Middle frontal gyrus (tissue), 1 donor: ENCODE measurements around the gene FOXO1.
"Not testable (repeated sequence)": the region's sequence is repeated elsewhere in the genome, so short reads cannot be mapped to it uniquely, and the experiment has no call there.

Experiments used
- DNase-seq: peaks from one replicate; pipeline ENCODE4 v3.0.0-alpha.2; 2015; ENCODE audit warnings: low spot score; ENCODE audit errors: extremely low spot score

The FOXO1 gene

DNA sequence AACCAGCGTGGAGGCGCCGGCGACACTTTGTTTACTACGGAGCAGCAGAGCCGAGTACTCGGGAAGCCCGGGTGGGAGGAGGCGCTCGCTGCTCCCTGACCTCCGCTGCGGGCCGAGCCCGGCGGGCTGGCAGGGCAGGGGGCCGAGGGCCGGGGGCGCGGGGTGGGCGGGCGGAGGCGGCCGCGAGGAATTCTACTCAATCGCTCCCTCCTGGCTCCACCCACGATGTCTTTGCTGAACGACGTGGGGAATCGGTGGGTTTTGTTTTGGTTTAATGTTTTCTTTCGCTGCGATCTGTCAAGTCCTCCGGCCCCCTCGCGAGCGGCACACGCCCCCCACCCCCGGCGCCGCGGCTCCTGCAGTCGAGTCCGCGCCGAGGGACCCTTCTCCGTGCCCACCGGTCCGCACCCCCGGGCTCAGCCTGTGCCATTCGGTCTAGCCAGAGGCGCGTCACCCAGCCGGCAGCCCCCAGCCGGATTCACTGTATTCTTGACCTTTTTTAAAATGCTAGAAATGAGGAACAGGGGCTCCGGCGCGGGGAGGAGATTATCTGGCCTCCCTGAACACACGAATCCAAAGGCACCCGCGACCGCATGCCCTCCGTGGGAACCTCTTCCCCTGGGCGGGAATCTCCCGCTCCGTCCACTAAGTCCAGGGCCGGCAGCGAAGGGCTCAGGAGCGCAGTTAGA, 636 bp upstream of the FOXO1 start:
- DNase-seq, result no peak

DNA sequence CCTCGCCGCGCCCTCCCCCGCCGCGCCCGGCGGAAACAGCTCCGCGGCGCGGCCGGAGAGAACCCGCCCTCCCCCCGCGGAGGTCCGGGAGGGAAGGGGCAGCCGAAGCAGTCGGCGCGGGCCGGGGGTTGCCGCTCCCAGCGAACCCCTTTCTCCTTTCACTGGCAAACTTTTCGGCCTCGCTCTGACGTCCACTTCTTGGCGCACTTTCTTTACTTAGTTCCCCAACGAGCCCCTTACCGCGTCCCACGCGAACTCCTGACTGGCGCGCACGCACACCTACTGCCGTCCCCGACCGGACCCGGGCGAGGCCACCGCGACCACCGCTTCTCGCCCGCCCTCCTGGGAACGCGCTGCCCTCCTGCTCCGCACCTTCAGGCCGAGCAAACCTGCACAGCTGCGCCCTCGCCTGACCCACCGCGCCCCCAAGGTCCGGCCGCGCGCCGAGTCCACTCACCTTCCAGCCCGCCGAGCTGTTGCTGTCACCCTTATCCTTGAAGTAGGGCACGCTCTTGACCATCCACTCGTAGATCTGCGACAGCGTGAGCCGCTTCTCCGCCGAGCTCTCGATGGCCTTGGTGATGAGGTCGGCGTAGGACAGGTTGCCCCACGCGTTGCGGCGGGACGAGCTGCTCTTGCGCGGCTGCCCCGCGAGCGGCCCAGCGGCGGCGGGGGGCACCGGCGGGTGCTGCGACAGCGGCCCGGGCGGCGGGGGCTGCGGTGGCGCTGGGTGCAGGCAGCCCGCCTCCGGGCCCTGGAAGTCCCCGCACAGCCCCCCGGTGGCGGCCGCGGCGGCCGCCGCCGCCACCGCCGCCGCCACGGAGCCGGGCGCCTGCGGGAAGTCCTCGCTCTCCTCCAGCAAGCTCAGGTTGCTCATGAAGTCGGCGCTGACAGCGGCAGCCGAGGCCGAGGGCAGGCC, 1.1 kb downstream of the FOXO1 start:
- DNase-seq, result no peak

DNA sequence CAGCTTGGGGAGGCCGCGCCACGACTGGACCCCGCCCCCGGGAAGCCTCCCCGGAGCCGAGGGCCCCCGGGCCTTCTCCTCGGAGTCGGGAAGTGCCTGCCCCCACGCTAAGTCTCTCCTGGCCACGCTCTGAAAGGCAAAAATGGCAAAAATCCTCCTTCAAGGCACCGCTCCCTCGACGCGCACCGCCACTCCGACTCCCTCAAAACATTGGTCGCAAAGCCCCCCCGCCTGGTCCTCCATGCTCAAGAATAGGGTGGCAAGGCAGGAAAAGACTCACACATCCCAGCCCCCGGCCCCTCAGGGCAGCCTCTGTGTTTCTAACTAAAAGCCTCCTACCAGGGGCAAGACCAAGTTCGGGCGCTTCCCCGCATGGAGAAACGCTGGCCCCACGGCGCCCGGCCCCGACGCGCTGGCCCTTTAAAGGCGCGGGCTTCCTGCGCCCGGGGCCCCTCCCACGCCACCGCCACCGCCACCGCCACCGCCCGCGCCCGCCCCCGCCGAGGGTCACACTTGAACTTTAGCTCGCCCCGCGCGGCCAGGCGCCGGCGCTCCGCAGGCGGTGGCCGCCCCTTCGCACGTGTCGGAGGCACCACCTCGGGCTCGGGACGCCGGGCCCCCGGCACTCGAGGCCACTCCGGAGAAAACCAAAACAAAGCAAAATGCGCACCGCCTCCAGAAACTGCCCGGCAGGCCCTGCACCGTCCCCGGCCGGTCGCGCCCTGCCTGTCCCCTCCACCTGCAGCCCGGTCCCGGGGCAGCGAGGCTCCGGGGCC, 1.9 kb downstream of the FOXO1 start:
- no peak for DNase-seq

DNA sequence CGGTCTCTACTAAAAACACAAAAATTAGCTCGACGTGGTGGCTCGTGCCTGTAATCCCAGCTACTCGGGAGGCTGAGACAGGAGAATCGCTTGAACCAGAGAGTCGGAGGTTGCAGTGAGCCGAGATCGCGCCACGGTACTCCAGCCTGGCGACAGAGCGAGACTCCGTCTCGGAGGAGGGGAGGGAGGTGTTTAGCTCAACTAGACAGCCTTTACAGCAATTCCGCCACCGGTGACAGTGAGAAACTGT, 2.4 kb downstream of the FOXO1 start:
- not testable (repeated sequence) for DNase-seq

DNA sequence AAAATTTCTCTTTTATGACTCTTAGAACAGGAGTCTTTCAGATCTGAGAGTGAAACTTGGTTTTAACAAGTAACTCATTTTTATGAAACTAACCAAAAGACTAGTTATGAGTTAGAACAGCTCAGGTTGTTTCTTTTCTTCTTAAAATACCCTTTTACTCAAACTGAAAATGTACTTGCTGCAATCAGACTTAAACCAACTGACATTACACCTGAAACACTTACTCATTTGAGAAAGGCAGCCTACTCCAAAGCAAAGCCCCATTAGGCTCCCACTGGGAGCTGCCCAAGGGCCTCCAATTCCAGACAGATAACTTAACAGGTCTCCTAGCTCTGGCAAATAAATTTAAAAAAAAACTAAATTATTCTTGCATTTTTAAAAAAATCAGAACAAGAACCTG, 3.6 kb downstream of the FOXO1 start:
- DNase-seq, result no peak

DNA sequence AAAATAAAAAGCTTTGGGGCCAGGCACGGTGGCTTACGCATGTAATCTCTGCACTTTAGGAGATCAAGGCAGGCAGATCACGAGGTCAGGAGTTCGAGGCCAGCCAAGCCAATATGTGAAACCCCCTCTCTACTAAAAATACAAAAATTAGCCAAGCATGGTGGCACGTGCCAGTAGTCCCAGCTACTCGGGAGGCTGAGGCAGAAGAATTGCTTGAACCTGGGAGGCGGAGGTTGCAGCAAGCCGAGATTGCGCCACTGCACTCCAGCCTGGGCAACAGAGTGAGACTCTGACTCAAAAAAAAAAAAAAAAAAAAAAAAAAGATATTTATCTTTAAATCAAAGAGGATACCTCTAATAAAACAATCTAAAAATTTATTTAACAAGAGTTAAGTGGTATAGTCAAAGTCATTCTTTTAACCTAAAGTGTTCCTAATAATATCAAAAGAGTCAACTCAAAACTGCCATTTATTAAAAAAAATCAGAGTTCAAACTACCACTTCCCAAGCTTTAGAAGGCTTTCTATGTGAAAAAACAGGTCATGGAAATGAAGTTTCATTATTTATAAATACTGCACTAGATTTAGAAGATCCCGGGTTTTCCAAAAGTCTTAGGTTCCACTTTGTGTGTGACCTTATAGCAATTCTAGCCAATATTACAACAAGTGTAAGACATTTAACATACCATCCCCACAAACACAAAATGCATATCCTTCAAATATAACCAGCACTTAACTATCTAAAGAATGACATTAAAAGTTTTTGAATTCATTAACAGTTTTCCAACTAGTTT, 4.4 kb downstream of the FOXO1 start:
- DNase-seq, result no peak

DNA sequence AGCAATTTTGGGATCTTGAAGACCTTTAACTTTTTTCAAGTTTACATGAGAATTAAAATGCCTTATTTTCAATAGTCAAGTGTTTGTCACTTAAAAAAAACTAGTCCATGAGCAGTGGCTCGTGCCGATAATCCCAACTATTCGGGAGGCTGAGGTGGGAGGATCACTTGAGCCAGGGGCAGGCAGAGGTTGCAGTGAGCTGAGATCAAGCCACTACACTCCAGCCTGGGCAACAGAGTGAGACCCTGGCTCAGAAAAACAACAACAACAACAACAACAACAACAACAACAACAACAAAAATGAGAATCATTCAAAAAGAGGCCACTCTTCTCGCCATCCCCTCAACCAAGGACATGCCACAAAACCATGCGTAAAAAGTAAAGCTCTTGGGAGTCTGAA, 5.7 kb downstream of the FOXO1 start:
- DNase-seq, result no peak

DNA sequence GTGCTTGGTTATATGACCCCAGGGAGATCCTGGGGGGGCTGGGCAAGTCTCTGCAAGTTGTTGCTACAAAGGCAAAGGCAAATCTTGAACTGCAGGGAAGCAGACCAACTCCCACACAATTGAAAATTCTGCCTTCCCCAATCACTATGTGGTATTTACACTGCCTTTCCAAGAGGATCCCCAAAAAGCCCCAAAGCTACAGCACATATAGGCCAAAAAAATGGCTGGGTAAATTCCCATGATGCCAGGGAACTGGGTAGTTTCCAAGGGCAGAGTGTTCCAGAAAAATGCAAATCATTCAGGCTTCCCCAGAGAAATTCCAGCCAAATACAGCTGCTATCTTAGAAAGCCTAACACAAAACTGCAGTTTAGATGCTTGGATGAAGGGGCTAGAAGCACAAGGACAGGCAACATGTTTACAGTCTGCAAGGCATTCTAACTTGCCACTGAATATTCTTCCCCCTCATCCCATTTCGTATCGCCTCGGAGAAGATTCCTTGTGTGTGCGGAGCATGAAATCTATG, 6.2 kb downstream of the FOXO1 start:
- DNase-seq, result no peak

DNA sequence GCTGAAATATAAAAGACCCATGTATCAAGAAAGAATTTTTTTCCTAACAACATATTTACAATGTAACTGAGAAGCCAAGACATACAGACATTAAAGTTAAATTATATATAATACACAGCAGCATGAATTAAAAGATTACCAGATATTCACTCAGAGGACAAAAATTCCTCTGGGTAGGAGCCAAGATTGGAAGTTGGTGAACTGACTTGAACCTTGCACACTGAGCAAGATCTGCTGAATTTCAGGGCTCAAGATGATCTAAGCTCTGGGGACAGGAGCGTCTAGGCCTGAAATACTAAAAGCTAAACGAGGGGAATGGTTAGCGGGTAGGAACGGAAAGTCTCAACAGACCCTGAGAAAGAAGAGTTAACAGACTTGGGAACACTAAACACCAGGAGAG, 8.5 kb downstream of the FOXO1 start:
- DNase-seq, result no peak

DNA sequence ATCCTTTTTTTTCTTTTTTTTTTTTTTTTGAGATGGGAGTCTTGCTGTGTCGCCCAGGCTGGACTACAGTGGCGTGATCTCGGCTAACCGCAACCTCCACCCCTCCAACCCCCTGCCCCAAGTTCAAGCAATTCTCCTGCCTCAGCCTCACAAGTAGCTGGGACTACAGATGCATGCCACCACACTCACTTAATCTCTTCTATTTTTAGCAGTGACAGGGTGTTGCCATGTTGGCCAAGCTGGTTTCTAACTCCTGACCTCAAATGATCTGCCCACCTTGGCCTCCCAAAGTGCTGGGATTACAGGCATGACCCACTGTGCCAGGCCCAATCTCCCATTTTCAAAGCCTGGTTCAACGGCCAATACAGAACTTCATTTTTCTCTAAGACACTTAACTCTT, 9.1 kb downstream of the FOXO1 start:
- no peak for DNase-seq

DNA sequence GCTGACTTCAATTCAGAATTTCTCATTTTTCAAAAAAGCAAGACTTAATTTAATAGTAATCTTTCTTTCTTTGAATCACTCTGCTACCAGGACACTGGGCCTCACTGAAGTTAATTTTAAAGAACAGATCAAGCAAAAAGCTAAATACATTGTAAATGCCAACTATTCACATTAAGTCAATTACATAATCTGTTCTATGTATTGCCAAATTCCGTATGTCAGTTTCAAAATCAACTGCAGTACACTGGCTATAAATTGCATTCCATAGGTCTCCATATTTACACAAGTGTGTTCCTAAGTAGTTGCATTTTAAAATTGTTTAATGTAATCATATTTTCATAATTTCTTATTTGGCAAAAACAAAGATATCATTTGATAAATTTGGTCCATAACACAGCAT, 10.1 kb downstream of the FOXO1 start:
- DNase-seq, result no peak

DNA sequence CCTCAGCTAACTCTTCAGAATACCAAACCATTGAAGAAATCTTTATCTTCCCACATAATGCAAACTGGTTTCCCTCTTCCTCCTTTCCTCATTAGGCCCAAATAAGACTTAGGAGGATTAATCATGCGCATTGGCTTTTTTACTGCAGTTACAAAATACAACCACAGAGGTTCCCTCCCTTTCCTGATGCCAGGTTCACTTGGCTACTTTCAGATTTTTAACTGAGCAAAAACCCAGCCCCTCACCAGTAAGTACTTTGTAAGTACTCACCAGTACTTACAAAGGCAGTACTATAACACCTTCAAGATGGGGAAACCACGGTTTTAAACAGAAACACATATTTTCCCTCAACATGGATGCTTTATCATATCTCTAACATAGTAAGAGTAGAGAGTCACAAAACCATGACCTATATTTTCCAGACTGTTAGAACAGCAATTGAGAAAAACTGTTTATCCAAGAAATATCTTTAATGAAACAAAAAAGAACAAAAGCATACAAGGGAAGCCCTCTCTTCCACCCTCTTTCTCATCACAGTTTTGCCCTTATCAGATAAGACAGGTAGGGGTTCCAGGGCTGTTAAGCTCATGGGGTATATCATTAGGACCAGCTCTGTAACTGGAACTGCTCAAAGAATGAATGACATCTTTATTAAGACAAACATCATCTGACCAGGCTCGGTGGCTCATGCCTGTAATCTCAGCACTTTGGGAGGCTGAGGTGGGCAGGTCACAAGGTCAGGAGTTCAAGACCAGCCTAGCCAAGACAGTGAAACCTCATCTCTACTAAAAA, 12.7 kb downstream of the FOXO1 start:
- no peak for DNase-seq

DNA sequence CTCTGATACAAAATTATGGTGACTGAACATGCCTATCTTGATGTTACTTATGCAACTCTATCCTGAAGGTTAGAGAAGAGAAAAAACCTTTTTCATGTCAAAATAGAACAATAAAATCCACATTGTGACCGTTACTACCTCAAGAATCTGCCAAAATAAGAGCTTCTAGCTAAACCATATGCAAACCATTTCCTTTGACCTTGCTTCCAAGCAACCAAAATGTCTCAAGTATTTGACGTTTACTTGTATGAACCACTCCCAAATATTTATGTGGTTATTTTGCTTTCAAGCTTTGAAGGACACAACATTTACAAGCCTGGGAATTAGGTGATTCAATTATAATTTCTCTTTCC, 13.9 kb downstream of the FOXO1 start:
- DNase-seq, result no peak

DNA sequence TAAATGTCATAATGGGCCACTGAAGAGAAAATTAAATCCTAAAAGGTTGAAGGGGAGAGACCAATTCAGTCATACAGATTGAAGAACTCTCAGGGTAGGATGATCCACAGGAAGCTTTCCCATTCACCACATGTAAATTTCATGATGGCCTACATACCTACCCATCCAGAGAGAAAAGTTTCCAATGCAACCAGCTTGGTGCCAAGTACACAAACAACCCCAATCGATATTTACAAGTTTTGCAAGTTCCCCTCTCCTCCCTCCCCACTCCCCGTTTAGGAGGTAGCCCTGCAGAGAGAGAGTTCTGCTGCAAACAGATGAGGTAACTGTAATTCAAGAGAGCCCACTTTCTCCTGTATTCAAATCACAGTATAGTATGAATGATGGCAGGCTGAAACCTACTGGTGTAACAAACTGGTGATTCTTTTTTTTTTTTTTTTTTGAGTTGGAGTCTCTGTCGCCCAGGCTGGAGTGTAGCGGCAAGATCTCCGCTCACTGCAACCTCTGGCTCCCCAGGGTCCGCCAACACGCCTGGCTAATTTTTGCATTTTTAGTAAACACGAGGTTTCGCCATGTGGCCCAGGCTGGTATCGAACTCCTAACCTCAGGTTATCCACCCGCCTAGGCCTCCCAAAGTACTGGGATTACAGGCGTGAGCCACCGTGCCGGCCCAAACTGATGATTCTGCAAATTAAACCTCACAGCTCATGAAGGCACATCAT, 14.4 kb downstream of the FOXO1 start:
- DNase-seq, result no peak

DNA sequence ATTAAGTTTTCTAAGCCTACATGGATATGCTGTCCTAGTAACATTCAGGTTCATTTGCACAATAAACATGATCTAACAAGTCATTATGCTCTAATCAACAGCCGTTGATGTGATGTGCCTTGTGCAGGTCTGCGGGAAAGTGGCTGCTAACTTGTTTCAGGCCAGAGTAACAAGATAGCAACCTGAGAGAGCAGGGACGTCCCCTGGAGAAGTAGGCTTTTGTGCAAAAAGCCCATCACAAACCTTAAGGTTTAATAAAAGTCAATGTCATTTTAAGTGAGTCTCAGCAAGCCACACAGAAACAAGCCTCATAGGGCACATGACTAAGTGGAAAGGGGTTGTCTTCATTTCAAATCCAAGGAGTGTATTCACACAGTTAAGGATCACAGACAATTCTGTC, 17.6 kb downstream of the FOXO1 start:
- DNase-seq, result no peak

DNA sequence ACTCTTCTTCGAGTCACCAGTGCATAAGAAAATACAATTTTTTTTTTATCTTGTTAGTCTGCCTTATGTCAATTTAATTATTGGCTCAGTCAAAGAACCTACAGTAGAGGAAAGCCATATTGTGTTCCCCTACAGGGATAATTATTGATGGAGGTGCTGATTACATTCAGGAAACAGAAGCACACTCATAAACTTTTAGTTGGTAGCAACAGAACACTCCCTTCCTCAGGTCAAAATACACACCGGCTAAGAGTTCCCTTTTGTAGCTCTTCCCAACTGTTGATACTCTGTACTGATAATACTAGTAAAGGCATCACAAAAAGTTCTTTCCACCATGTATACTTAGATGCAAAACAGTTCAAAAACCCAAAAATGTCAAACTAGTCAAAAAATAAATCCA, 18.4 kb downstream of the FOXO1 start:
- DNase-seq, result no peak

DNA sequence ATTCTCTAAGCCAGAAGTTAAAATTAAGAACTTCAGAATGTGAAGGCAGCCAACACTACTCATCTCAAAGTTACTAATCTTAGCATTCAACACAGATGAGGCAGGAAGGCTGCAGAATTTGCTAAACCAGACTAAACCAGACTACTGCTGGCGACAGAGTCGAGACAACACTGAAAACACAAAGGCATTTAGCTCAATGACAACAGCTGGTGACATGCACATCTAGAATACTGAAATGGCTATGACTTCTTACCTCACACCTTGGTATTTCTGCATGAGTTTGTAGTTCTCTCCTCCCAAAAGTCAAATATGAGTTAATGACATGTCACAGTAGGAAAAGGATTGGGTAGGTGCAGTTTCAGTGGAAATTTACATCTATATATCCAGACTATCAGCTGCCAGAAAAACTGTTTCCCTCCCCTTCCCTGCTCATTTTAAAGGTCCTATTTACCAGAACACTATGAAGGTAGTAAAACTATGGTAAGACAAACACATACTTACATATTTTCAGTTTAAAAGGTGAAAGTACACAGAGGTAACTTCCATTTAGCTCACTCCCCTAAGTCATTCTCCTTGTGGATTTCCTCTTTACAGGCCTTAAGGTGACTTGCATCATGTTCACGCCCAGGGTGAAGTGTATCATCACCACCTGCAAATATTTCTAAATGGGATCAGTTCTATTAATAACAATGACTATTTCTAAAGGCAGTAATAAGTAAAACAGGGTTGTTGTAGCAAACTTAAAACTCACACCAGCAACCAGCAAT, 21.4 kb downstream of the FOXO1 start:
- DNase-seq, result no peak

DNA sequence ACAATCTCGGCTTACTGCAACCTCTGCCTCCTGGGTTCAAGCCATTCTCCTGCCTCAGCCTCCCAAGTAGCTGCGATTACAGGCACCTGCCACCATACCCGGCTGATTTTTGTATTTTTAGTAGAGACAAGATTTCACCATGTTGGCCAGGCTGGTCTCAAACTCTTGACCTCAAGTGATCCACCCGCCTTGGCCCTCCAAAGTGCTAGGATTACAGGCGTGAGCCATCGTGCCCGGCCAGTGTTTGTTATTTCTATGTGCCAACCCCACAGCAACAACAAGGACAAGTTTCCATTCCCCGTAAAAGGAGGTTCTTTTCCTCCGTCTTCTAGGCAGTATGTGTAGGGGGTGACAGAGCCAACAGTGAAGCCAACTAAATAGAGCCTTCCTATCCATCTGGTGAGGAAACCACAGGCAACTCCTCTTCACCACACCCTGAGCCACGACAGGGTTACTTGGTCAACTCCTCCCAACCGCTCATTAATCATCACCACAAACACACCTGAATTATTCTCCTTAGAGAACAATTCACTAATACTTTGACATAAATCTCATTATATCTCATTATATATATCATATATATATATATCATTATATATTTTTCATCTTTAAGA, 25.5 kb downstream of the FOXO1 start:
- DNase-seq, result no peak

DNA sequence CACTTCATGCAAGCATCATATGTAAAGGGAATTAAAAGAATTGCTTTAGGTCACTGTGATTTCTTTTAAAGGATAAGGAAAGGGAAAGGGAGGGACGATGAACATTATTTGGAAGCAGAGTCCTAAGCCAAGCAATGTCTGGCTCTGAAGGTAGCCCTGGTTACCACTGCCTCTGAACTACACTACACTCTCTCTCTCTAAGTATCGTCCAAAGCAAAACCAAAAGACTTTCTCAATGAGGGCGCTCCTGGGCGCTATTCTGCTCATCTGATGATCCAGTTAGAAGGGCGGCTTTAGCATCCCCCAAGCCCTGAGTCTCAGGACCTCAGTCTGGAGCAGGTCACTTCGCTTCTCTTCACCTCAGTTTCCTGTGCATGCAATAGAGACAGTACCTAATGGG, 26.2 kb downstream of the FOXO1 start:
- DNase-seq, result no peak
